ENCODE measurements around the gene TNFRSF9. TPM values are rescaled to one million over a fixed set of nuclear protein-coding genes. Genes with fewer than 3 reads are reported as not detected.

Gene TNFRSF9
- total and polyA plus RNA-seq, 2 of the 8 experiments (the other 6 are each of a cell fraction or from before 2014, with no cell fraction given): not detected

DNA sequence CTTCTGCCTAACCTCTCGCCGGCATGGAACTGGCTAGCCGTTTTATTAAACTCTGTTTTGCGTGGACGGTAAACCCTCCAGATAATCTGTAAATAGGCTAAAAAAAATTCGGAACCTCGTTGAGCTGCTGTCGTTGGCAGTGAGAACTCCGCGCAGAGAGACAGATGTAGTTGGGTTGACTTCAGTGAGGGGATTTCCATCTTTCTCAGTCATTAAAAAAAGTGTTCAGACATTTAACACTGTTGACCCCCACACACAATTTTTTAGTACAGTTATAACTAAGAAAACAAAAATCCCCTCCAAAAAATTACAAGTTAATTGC, 21.3 kb upstream of the TNFRSF9 start:
- no peak for FAIRE-seq
- H3K79me2 ChIP-seq (ENCODE audit: control insufficient read depth in 1 of 2, insufficient read depth in 2 of 2, low read length in 2 of 2): peaks cover 0 to 45% of the 10 kb centered on the region in 2 experiments; a peak in 2 of 4 replicates
- TF ChIP-seq POLR2A (IDR thresholded peaks at IDR 0.05; ENCODE audit: control extremely low read depth in 1 of 2, low read depth in 2 of 2, low read length in 2 of 2) (no peak), CTBP2 (IDR thresholded peaks at IDR 0.05; ENCODE audit: borderline replicate concordance, insufficient read depth, insufficient read length, low read length) (no peak), SUZ12 (IDR thresholded peaks at IDR 0.05; ENCODE audit: low read length) (no peak), CHD2 (IDR thresholded peaks at IDR 0.05; ENCODE audit: low read length) (no peak), KDM4A (IDR thresholded peaks at IDR 0.05; ENCODE audit: low read depth, low read length, severe bottlenecking) (no peak), CHD1 (IDR thresholded peaks at IDR 0.05; ENCODE audit: low read depth, low read length) (no peak), EP300 (IDR thresholded peaks at IDR 0.05; ENCODE audit: borderline replicate concordance in 1 of 2, low read depth in 2 of 2, low read length in 2 of 2) (no peak), SIN3A (conservative IDR thresholded peaks at IDR 0.05 in 1 of 2, IDR thresholded peaks at IDR 0.05 in 1 of 2; ENCODE audit: low read depth in 1 of 2, low read length in 2 of 2) (no peak), PHF8 (conservative IDR thresholded peaks at IDR 0.05; ENCODE audit: low read depth, low read length) (no peak), HDAC2 (IDR thresholded peaks at IDR 0.05; ENCODE audit: borderline replicate concordance in 1 of 2, low read depth in 2 of 2, low read length in 2 of 2) (no peak), MAFK (IDR thresholded peaks at IDR 0.05; ENCODE audit: low read depth, low read length) (no peak), CBX8 (IDR thresholded peaks at IDR 0.05; ENCODE audit: borderline replicate concordance, low read depth, low read length) (no peak), KDM1A (IDR thresholded peaks at IDR 0.05; ENCODE audit: borderline replicate concordance, low read length) (no peak)

More for the DNA sequence above, 21.3 kb upstream of the TNFRSF9 start:
- Histone ChIP-seq H3K4me2 (ENCODE audit: insufficient read depth in 1 of 2, low read depth in 2 of 2, low read length in 2 of 2) (peak overlapping the region; percentile 49 to 59), H2BK20ac (ENCODE audit: low read length) (no peak overlapping the region), H3K9me3 (ENCODE audit: insufficient read depth in 2 of 2, low read depth in 1 of 2, low read length in 1 of 2) (no peaks in the 10 kb centered on the region), H4K8ac (ENCODE audit: extremely low read depth, insufficient read depth, low read length) (peak overlapping the region; percentile 95; the same call in 1 of the 2 replicates), H2AK5ac (ENCODE audit: low read depth, low read length) (no peak overlapping the region), H3K9ac (replicated peaks in 1 of 4; ENCODE audit: extremely low read depth in 1 of 4, low read depth in 3 of 4, low read length in 3 of 4) (peak overlapping the region in 3 of 4 experiments; percentile 71 to 82 (median 77); a peak in 6 of 7 replicates), H3K4me3 (ENCODE audit: extremely low read depth in 1 of 4, insufficient read depth in 2 of 4, low read depth in 3 of 4, low read length in 4 of 4) (peak overlapping the region; percentile 82 to 92 (median 86)), H2BK15ac (ENCODE audit: low read length) (no peak overlapping the region), H3K36me3 (ENCODE audit: control insufficient read depth in 2 of 4, insufficient read depth in 4 of 4, low read length in 3 of 4) (peaks cover 11 to 30% (median 26%) of the 10 kb centered on the region in 4 experiments), H2BK12ac (ENCODE audit: low read depth, low read length) (no peak overlapping the region), H4K91ac (replicated peaks; ENCODE audit: insufficient read length, low read length) (no peak overlapping the region), H3K18ac (ENCODE audit: extremely low read depth, low read length) (peak overlapping the region; percentile 75; the same call in 1 of the 2 replicates), H3K4me1 (replicated peaks in 1 of 4; ENCODE audit: control insufficient read depth in 3 of 4, insufficient read depth in 4 of 4, low read length in 3 of 4) (peaks cover 0 to 2% (median 0%) of the 10 kb centered on the region in 4 experiments; a peak in 1 of 7 replicates), H3K27me3 (replicated peaks in 1 of 4; ENCODE audit: control insufficient read depth in 3 of 4, extremely low read depth in 1 of 4, insufficient read depth in 3 of 4, low read length in 3 of 4) (no peaks in the 10 kb centered on the region), H4K20me1 (replicated peaks in 1 of 2; ENCODE audit: control insufficient read depth in 1 of 2, insufficient read depth in 2 of 2, low read length in 2 of 2) (no peaks in the 10 kb centered on the region), H3K23me2 (ENCODE audit: low read depth, low read length) (no peaks in the 10 kb centered on the region), H2BK120ac (replicated peaks; ENCODE audit: low read depth, low read length) (no peak overlapping the region), H3K4ac (replicated peaks; ENCODE audit: insufficient read length, low read depth, low read length) (peak overlapping the region; percentile 91), H4K5ac (ENCODE audit: insufficient read length, low read depth, low read length) (peak overlapping the region; percentile 13), H3K27ac (ENCODE audit: low read depth, low read length) (peak overlapping the region; percentile 69; the same call in 1 of the 2 replicates), H2BK5ac (ENCODE audit: low read depth, low read length) (peak overlapping the region; percentile 75; the same call in 1 of the 2 replicates), H2AFZ (ENCODE audit: low read length) (no peak overlapping the region), H3K56ac (replicated peaks; ENCODE audit: insufficient read length, low read depth, low read length) (peak overlapping the region; percentile 87), H3K23ac (ENCODE audit: insufficient read length) (no peak overlapping the region), H3K79me1 (ENCODE audit: low read depth, low read length) (peaks cover 2% of the 10 kb centered on the region; the same call in 1 of the 2 replicates), H3K14ac (ENCODE audit: insufficient read length) (no peak overlapping the region)
- 2% methylated on average over 10 of the region's 10 CpGs; no CpG with 5 or more reads in 1 of the 2 experiments for WGBS, 2 experiments (ENCODE audit: extremely low coverage in 1 of 2, insufficient coverage in 1 of 2, insufficient read length in 1 of 2, insufficient replicate concordance in 2 of 2, low coverage in 1 of 2, low lambda C conversion rate in 2 of 2, missing lambda C conversion rate in 1 of 2)
- ChIA-PET CTCF (ENCODE audit: partially characterized antibody) (interaction anchor here (6.6 kb wide), 1 partner anchor 14 kb away, joined by 38 read pairs; no protein-coding TSS in a partner anchor), POLR2A (ENCODE audit: partially characterized antibody) (interaction anchor here (0.7 to 2.0 kb wide), 9 partner anchors 13 to 54 kb away, joined by 3 to 7 read pairs (median 4); no protein-coding TSS in a partner anchor)
- no peak for DNase-seq (ENCODE audit: low read depth in 1 of 2, low spot score in 2 of 2)

All from H1 (cell line).